WTC11 (cell line): ENCODE results near the gene SLC7A6OS.

Experiments
- CTCF ChIP-seq: fragments of 200-600 bp; IDR thresholded peaks from 2 replicates; pipeline ENCODE4 v1.8.0; 2022; ENCODE audit warnings: antibody characterized with exemption
- FOXJ3 ChIP-seq: sonication (generic); formaldehyde crosslinking; IDR thresholded peaks from 2 replicates; pipeline ENCODE4 v1.9.0; 2021; ENCODE audit warnings: missing genetic modification reagents, mild to moderate bottlenecking, borderline replicate concordance
- PRDM15 ChIP-seq: sonication (generic); formaldehyde crosslinking; IDR thresholded peaks from 2 replicates; pipeline ENCODE4 v1.8.0; 2022; ENCODE audit warnings: missing genetic modification reagents

GRCh38 chr16:68252383-68252782 is 58.4 kb downstream of the SLC7A6OS start:
- no peak for TF ChIP-seq FOXJ3 (CRISPR knock-in tag)
- TF ChIP-seq PRDM15 = no peak
- TF ChIP-seq CTCF = no peak
